H9 (cell line): Measurements from ENCODE around the gene ANKRD12. TPM values are rescaled to one million over a fixed set of nuclear protein-coding genes. Genes with fewer than 3 reads are reported as not detected.
A peak's percentile ranks its signal among the peaks of the same experiment; 100 is the strongest.

Experiments
- DNase-seq: peaks from one replicate; pipeline ENCODE4 v3.0.0-alpha.2; 2017
- H2AFZ ChIP-seq: one replicate; pipeline ENCODE4 v1.6.1; 2013; ENCODE audit warnings: mild to moderate bottlenecking, low read length, control low read depth, moderate library complexity
- H2AK5ac ChIP-seq: 2 replicates; pipeline ENCODE4 v1.6.1; 2013; ENCODE audit warnings: low read length, control low read depth, mixed read lengths; ENCODE audit not compliant: insufficient read length
- H2BK120ac ChIP-seq: one replicate; pipeline ENCODE4 v1.6.1; 2013; ENCODE audit warnings: low read depth, mild to moderate bottlenecking, low read length, control low read depth, inconsistent platforms; ENCODE audit not compliant: poor library complexity, severe bottlenecking
- H2BK12ac ChIP-seq: 2 replicates; pipeline ENCODE4 v1.6.1; 2013; ENCODE audit warnings: low read length, control low read depth, mixed read lengths, low read depth; ENCODE audit not compliant: insufficient read length
- H2BK15ac ChIP-seq: 2 replicates; pipeline ENCODE4 v1.6.1; 2013; ENCODE audit warnings: low read depth, low read length, control low read depth
- H2BK20ac ChIP-seq: one replicate; pipeline ENCODE4 v1.6.1; 2013; ENCODE audit warnings: low read depth, mild to moderate bottlenecking, low read length, control low read depth, inconsistent platforms; ENCODE audit not compliant: poor library complexity, severe bottlenecking
- H2BK5ac ChIP-seq: 2 replicates; pipeline ENCODE4 v1.6.1; 2013; ENCODE audit warnings: low read length, control low read depth, mixed read lengths; ENCODE audit not compliant: insufficient read length
- H3K14ac ChIP-seq: 2 replicates; pipeline ENCODE4 v1.6.1; 2013; ENCODE audit warnings: low read length, control low read depth; ENCODE audit not compliant: insufficient read depth
- H3K18ac ChIP-seq: 2 replicates; pipeline ENCODE4 v1.6.1; 2013; ENCODE audit warnings: low read depth, mild to moderate bottlenecking, mixed read lengths, low read length, control low read depth; ENCODE audit not compliant: insufficient read length
- H3K23ac ChIP-seq: 2 replicates; pipeline ENCODE4 v1.6.1; 2013; ENCODE audit warnings: low read length, control low read depth, mixed read lengths, low read depth; ENCODE audit not compliant: insufficient read length
- H3K23me2 ChIP-seq: 2 replicates; pipeline ENCODE4 v1.6.1; 2013; ENCODE audit warnings: low read depth, mild to moderate bottlenecking, mixed read lengths, low read length, control low read depth; ENCODE audit not compliant: insufficient read length, poor library complexity, severe bottlenecking
- H3K27ac ChIP-seq: 2 replicates; pipeline ENCODE4 v1.5.1; 2013; ENCODE audit warnings: low read length, control low read depth, mixed read lengths, low read depth; ENCODE audit not compliant: insufficient read length
- H3K27me3 ChIP-seq: 2 replicates; pipeline ENCODE4 v1.6.1; 2013; ENCODE audit warnings: low read length, control low read depth, inconsistent platforms; ENCODE audit not compliant: insufficient read depth
- H3K4ac ChIP-seq: 2 replicates; pipeline ENCODE4 v1.6.1; 2013; ENCODE audit warnings: low read depth, mild to moderate bottlenecking, control low read depth, inconsistent platforms, low read length, moderate library complexity
- H3K4me1 ChIP-seq: 2 replicates; pipeline ENCODE4 v1.6.1; 2013; ENCODE audit warnings: low read length, control low read depth, inconsistent platforms; ENCODE audit not compliant: insufficient read depth
- H3K4me2 ChIP-seq: 2 replicates; pipeline ENCODE4 v1.6.1; 2013; ENCODE audit warnings: low read length, control low read depth, mixed read lengths; ENCODE audit not compliant: insufficient read length, insufficient read depth
- H3K56ac ChIP-seq: 2 replicates; pipeline ENCODE4 v1.6.1; 2013; ENCODE audit warnings: low read depth, mild to moderate bottlenecking, mixed read lengths, low read length, control low read depth; ENCODE audit not compliant: insufficient read length
- H3K79me1 ChIP-seq: 2 replicates; pipeline ENCODE4 v1.6.1; 2013; ENCODE audit warnings: low read depth, mild to moderate bottlenecking, moderate library complexity, low read length, control low read depth, inconsistent platforms; ENCODE audit not compliant: insufficient read depth, poor library complexity, severe bottlenecking
- H3K79me2 ChIP-seq: 2 replicates; pipeline ENCODE4 v1.6.1; 2013; ENCODE audit warnings: low read length, control low read depth, inconsistent platforms; ENCODE audit not compliant: insufficient read depth
- H3K9ac ChIP-seq: 2 replicates; pipeline ENCODE4 v1.6.1; 2013; ENCODE audit warnings: low read length, control low read depth, mixed read lengths; ENCODE audit not compliant: insufficient read length; ENCODE audit errors: extremely low read depth
- H3K9me3 ChIP-seq: one replicate; pipeline ENCODE4 v1.6.1; 2013; ENCODE audit warnings: low read depth, low read length, inconsistent platforms; ENCODE audit not compliant: control insufficient read depth
- H3T11ph ChIP-seq: one replicate; pipeline ENCODE4 v1.6.1; 2013; ENCODE audit warnings: mild to moderate bottlenecking, low read length, control low read depth, inconsistent platforms
- H4K20me1 ChIP-seq: one replicate; pipeline ENCODE4 v1.6.1; 2013; ENCODE audit not compliant: control insufficient read depth, insufficient read length, insufficient read depth
- H4K5ac ChIP-seq: 2 replicates; pipeline ENCODE4 v1.6.1; 2013; ENCODE audit warnings: low read depth, mild to moderate bottlenecking, mixed read lengths, low read length, control low read depth; ENCODE audit not compliant: insufficient read length
- H4K8ac ChIP-seq: replicated peaks from 2 replicates; pipeline ENCODE4 v1.6.1; 2013; ENCODE audit warnings: low read length, control low read depth, mixed read lengths, low read depth; ENCODE audit not compliant: insufficient read length
- H4K91ac ChIP-seq: 2 replicates; pipeline ENCODE4 v1.6.1; 2013; ENCODE audit warnings: low read depth, mild to moderate bottlenecking, moderate library complexity, mixed read lengths, low read length, control low read depth; ENCODE audit not compliant: insufficient read length
- H3K27ac Mint-ChIP-seq, 3 experiments: 2 replicates in 2 of 3; 3 replicates in 1 of 3; pipeline ENCODE4 v1.8.0; 2020 to 2021; ENCODE audit warnings: mixed read lengths in 3 of 3, mild to moderate bottlenecking in 1 of 3, moderate library complexity in 1 of 3
- H3K27me3 Mint-ChIP-seq: 2 replicates; pipeline ENCODE4 v1.8.0; 2021; ENCODE audit warnings: low read depth, mild to moderate bottlenecking, moderate library complexity, mixed read lengths
- H3K36me3 Mint-ChIP-seq, 3 experiments: 2 replicates in 2 of 3; 3 replicates in 1 of 3; pipeline ENCODE4 v1.8.0; 2020 to 2021; ENCODE audit warnings: low read depth in 3 of 3, mixed read lengths in 3 of 3; ENCODE audit not compliant: insufficient read depth in 1 of 3
- H3K4me1 Mint-ChIP-seq, 2 experiments: 2 replicates each; pipeline ENCODE4 v1.8.0; 2020; ENCODE audit warnings: mixed read lengths in 2 of 2
- H3K4me3 Mint-ChIP-seq, 2 experiments: 2 replicates in 1 of 2; 3 replicates in 1 of 2; pipeline ENCODE4 v1.8.0; 2020 to 2021; ENCODE audit warnings: mild to moderate bottlenecking in 2 of 2, mixed read lengths in 2 of 2, moderate library complexity in 1 of 2
- H3K9me3 Mint-ChIP-seq, 2 experiments: 2 replicates in 1 of 2; 3 replicates in 1 of 2; pipeline ENCODE4 v1.8.0; 2020; ENCODE audit warnings: mild to moderate bottlenecking in 2 of 2, mixed read lengths in 2 of 2, moderate library complexity in 1 of 2
- WGBS: extraction: QIAGEN DNeasy Blood & Tissue Kit; methylation state at CpG from one replicate; pipeline ENCODE4 v1.1.7; 2013; ENCODE audit warnings: missing lambda C conversion rate, low lambda C conversion rate, mixed read lengths; ENCODE audit not compliant: insufficient read length; ENCODE audit errors: extremely low coverage; 5-methylcytosine and 5-hydroxymethylcytosine counted together
- total RNA-seq: library from RNA; stranded (reverse); gene quantifications from 2 replicates; pipeline ENCODE4 v1.2.1, GENCODE V29; 2021
- TF ChIP-seq, protein P1 (sequence below): fragments of 200-600 bp; sonication (generic); conservative IDR thresholded peaks from 3 replicates; pipeline ENCODE4 v1.8.0; 2021; ENCODE audit warnings: antibody characterized with exemption, mild to moderate bottlenecking

The ANKRD12 gene
- total RNA-seq, 1 experiment from 2014 or later = 38.9 TPM

DNA sequence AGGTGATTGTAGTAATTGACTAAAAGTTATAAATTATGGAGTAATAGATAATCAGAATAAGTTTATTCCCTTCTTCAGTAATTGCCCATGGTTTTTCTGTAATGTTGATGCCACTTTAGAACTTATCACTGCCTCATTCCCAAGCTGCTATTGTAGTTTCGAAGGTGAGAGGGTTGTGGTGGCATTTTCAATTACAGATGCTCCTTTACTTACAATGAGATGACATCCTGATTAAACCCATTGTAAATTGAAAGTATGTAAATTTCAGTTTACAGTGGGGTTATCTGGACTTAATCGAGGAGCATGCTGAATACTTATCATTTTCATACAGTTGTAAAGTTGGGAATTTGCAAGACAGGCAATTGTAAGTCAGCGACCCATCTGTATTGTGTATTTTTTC is 31.2 kb upstream of the ANKRD12 start:
- no peak overlapping the region for H2BK15ac ChIP-seq
- no peak overlapping the region for H2BK120ac ChIP-seq
- H3K4me1 Mint-ChIP-seq = peaks cover 70 to 78% of the 10 kb centered on the region in 2 experiments
- no peak for DNase-seq
- peak overlapping the region in 2 of 3 experiments; percentile 68 to 96; a peak in 3 of 7 replicates for H3K27ac Mint-ChIP-seq
- H3K9me3 ChIP-seq = no peaks in the 10 kb centered on the region
- no peak overlapping the region for H3K4ac ChIP-seq
- H3K27me3 ChIP-seq = no peaks in the 10 kb centered on the region
- no CpG with 5 or more reads among the region's 3 CpGs for WGBS
- no peak overlapping the region for H3K18ac ChIP-seq
- no peaks in the 10 kb centered on the region for H3K9me3 Mint-ChIP-seq
- H2BK20ac ChIP-seq = no peak overlapping the region
- no peaks in the 10 kb centered on the region for H3K27me3 Mint-ChIP-seq
- no peak overlapping the region for H2AFZ ChIP-seq
- H3K23me2 ChIP-seq = peaks cover 9% of the 10 kb centered on the region
- no peak overlapping the region for H3K14ac ChIP-seq
- peaks cover 5% of the 10 kb centered on the region; the same call in 1 of the 2 replicates for H3K4me1 ChIP-seq
- no peaks in the 10 kb centered on the region for H4K20me1 ChIP-seq
- H3K4me3 Mint-ChIP-seq = peak overlapping the region; percentile 87 to 94
- H3K79me1 ChIP-seq = peaks cover 2% of the 10 kb centered on the region
- no peak overlapping the region for H3T11ph ChIP-seq
- no peak overlapping the region for H4K91ac ChIP-seq
- no peak overlapping the region for H3K27ac ChIP-seq
- no peak overlapping the region for H3K9ac ChIP-seq
- TF ChIP-seq, protein P1, sequence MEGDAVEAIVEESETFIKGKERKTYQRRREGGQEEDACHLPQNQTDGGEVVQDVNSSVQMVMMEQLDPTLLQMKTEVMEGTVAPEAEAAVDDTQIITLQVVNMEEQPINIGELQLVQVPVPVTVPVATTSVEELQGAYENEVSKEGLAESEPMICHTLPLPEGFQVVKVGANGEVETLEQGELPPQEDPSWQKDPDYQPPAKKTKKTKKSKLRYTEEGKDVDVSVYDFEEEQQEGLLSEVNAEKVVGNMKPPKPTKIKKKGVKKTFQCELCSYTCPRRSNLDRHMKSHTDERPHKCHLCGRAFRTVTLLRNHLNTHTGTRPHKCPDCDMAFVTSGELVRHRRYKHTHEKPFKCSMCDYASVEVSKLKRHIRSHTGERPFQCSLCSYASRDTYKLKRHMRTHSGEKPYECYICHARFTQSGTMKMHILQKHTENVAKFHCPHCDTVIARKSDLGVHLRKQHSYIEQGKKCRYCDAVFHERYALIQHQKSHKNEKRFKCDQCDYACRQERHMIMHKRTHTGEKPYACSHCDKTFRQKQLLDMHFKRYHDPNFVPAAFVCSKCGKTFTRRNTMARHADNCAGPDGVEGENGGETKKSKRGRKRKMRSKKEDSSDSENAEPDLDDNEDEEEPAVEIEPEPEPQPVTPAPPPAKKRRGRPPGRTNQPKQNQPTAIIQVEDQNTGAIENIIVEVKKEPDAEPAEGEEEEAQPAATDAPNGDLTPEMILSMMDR = no peak
- no peak overlapping the region for H2BK12ac ChIP-seq
- peaks cover 58% of the 10 kb centered on the region for H3K79me2 ChIP-seq
- H4K5ac ChIP-seq = no peak overlapping the region
- no peak overlapping the region for H4K8ac ChIP-seq
- H3K36me3 Mint-ChIP-seq = peaks cover 2 to 23% (median 9%) of the 10 kb centered on the region in 3 experiments; a peak in 5 of 7 replicates
- H3K56ac ChIP-seq = no peak overlapping the region
- H3K23ac ChIP-seq = no peak overlapping the region
- peak overlapping the region; percentile 98 for H3K4me2 ChIP-seq
- H2BK5ac ChIP-seq = no peak overlapping the region
- H2AK5ac ChIP-seq = no peak overlapping the region
